Effector CD4-positive, alpha-beta T cell (primary cell): ENCODE results near the gene SPAG6.

ENCODE experiments used
- DNase-seq: peaks from one replicate; pipeline ENCODE4 v3.0.0-alpha.2; 2020

SPAG6 gene

DNA sequence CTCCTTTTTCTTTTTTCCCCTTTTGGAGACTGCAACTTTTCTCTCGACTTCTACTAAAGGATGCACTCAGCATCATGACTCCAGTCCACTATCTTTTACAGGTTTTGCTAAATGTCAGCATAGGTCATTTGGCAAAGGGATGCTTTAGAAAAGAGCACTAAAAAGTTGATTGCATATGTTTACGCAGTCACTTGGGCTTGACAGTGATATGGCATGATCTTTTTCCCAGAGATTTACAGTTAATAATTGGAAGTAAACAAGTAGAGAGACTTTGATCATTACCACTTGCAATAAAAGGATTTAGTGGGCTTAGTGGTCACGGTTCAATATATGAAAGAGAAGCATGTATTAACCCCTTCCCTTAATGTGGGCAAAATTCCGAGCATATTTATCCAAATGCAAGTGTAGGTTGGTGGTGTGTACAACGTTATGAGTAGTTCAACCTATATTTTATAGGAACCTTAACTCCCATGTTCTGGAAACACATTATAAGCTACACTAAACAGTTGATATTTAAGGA, 22.6 kb upstream of the SPAG6 start:
- no peak for DNase-seq

DNA sequence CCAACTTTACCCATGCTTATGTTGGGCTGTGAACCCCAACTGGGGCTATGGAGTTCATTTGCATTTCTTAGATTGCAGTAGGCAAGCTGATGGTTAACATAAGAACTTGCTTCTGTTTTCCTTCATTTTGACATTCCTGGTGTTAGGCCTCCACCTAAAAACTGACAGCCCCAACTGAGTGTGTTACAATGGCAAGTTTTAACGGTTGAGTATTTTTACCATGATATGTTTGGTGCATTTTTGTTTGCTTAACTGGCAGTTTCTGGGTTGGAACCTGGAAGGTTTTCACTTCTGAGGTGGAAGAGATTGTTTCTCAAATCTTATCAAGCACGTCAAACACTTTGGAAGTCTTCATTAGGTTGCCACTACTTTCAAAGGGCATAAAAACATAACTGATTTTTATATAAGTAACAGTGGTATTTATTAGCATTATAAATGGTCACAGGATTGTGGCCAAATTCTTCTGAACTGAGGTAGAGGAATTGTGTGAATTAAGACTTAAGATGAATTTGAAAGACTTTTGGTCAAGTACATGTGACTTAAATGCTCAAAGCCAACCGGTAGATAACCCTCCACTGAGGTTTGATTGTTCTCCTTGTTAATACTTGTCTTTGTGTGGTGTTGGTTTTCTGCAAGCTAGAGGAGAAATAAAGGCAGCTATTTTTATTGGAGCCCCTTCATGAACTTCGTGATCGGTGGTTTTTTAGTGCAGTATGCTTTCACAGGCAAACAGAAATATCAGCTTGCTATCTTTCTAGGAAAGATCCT, 21.6 kb upstream of the SPAG6 start:
- DNase-seq = no peak

DNA sequence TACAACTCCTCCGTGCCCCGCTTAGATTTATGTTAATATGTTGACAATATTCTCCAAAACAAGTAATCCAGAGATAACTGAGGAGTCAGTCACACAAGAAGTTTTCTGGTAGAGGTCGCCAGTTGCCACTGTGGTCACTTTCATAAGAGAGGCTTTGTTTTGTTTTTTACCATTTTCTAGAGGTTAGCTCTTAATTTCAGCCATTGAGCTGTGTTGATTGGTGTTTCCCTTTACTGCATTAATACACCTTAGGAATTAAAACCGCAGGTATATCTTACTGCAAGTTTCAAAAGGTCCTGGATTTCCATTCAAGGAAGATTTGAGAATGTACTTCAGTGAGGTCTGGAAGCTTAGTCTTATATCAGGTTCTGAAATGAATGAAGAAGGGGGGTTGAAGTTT, 20.9 kb upstream of the SPAG6 start:
- no peak for DNase-seq

DNA sequence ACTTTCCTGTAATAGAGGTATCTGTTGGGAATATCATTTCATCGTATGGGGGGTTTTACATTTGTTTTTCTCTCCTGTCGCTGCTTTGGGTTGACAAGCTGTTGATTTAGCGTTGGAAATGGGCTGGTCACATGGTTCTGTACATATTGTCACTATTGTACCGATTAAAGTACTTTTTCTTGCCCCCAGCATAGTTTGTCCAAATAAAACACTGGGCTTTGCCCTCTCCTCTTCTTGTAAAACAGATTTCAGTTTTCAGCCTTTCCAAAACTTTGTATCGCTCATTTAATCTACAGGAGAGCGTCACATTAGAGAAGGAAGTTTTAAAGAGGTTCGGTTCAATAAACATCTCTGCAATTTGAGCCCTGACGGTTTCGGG, 20.4 kb upstream of the SPAG6 start:
- no peak for DNase-seq

DNA sequence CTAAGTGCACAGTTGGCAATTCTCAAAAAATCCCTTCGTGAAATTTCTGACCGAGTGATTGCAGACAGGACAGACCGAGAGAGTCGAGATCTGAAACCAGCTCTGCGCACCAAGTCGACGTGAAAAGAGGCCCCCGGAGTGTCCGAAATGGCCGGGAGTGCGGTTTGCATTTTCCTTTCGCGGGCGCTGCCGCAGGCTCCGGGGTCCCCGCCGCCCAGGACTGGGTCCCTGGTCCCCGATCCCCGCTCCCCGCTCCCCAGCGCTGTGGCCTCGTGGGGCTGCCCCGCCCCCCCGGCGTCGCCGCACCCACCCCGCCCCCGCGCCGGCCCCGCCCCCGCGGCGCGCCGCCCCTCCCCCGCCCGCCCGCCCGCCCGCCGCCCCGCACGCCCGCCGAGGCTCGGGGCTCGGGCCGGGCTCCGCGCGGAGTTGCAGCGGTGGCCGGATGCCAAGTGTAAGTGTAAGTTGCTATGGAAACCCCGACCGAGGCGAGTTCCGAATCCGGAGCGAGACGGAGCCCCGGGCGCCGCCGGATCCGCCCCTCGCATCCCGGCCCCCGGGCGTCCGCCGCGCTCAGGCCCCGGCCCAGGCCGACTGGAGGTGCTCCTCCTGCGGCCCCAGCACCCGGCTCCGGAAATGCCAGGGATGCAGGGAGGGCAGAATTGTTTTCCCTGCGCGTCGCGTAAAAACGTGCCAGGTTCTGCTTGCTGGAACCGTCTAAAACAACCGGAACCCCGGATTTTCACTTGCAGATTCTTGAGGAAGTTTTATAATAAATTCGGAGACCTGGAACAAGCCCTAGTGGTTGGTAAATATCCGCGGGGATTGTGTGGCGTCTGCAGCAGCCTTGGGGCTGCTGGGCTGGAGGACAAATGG, 19.8 kb upstream of the SPAG6 start:
- DNase-seq = peak; percentile 73

DNA sequence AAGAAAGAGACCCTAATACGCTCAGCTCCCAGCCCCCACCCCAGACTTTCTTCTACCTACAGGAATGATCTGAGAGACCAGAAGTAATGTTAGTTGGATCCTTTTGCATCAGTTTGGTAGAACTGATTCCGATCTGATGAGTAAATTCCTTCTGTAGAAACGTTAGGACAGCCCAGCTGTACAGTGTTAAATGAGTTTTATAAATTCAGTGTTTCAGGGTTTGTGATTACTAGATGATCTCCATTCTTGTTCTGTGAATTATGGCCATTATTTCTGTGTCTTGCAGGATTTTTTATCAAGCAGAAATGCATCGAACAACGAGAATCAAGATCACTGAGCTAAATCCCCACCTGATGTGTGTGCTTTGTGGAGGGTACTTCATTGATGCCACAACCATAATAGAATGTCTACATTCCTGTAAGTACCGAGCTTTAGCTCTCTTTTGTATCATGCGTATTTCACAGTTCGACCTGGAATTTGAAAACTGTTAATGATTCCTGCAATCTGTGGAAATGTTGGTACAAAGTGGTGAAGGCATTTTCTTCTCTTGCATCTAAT, 19.1 kb upstream of the SPAG6 start:
- DNase-seq = no peak

DNA sequence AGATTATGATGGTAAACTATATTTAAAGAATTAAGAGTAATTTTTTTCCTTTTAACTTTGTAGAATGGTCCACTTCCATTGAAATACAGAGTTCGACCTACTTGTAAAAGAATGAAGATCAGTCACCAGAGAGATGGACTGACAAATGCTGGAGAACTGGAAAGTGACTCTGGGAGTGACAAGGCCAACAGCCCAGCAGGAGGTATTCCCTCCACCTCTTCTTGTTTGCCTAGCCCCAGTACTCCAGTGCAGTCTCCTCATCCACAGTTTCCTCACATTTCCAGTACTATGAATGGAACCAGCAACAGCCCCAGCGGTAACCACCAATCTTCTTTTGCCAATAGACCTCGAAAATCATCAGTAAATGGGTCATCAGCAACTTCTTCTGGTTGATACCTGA, 16.1 kb upstream of the SPAG6 start:
- no peak for DNase-seq

DNA sequence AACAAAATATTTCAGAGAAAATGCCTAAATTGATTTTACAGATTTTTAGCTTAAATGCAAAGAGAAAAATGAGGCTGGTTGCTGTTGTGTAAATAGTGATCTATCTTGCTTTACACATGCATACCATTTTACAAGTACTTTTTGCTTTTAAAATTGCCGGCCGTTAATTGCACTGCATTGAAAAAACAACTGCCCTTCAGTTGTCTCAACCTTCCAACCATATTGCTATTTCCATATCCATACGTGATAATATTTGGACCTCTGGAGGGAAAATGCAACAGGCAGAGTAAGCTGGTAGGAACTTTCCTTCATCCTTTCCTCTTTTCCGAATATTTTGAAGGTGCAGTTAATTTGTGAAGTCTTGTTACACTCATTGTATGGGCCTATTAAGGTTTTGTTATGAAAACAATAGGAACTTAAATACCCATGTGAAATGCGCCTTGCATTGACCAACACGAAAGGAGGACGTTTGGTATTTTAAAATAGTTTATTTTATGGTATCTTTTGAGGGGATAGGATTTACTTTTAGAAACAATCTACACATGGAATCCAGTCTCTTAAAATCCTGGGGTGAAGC, 13.1 kb upstream of the SPAG6 start:
- no peak for DNase-seq

DNA sequence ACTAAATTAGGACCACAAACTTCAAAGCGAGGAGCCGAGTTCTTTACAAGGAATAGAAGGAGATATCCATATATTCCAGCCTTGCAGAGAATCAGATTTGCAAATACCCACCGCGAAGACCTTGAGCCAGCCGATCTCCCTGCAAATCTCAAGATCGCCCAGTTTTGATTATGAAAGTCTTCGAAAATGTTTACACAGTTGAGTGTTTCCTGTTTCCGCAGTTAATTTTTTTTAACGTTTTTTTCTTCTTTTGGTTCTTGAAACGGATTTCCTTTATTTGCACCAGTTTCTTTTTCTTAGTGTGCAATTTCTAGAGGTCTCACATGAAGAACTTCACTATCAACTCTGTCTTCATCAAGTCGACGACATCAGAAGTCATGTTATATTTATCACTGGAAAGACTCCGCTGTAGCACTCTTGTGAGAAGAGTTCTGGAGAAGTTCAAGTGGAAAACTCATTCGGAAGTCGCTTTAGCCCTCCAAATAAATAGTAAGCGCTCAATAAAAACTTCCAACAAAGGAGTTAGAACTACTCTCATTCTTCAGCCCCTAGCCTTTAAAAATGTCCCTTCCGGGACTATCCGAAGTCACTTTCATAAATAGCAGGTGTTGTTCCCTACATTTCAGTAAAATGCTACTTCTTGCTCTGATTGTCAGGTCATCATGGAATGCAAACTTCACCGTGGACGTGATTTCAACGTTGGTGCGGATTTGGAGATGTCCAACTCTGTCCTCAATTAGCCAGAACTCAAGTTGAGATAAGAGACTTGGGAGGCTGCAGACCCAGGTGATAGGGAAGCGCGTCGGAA, 11.9 kb upstream of the SPAG6 start:
- DNase-seq = no peak

DNA sequence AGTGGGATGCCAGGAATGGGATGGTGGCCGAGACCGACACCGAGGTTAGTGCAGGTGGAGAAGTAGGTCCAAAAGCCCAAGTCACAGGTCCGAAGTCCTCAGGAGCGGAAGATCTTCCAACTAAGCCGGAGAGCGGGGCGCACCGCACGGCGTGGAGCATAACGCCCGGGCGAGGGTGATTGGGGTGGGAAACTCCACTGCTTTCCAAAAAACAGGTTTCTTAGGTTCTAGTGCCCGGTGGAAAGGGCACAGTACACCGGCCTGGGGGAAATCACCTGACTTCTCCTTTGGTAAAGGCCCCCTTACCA, 11.4 kb upstream of the SPAG6 start:
- no peak for DNase-seq

DNA sequence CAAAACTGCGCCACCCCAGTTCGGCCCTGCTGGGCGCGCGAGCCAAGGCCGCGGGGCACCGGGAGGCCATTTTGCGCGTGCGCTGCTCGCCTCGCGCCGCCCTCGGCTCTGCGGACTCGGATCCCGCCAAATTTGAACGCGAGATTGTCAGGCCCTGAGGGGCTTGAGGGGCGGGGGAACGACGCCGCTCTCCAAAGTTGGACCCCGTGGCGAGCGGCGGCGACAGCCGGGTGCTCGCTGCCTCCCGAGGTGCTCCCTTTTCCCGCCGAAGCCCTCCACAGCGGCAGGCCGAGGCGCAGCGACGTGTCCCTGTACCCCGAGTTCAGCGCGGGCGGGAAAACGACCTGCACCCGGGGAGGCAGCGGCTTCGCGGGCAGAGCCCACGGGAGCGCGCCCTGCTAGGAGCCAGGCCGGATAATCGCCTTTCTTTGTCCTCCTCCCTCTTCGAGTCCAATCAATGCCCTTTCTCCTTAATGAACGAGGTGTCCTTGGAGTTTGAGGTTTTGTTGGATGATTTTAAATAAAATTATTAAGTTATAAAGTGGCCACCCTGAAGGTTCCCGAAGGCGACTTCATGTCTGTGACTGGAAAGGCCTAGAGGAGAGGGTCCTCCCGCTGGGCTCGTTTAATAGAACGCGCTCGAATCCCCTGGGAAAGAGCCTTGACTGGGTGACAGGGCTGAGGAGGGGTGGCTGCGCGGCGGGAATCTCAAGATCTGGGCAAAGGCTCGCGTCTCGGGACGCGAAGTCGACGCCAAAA, 10.7 kb upstream of the SPAG6 start:
- DNase-seq = no peak

DNA sequence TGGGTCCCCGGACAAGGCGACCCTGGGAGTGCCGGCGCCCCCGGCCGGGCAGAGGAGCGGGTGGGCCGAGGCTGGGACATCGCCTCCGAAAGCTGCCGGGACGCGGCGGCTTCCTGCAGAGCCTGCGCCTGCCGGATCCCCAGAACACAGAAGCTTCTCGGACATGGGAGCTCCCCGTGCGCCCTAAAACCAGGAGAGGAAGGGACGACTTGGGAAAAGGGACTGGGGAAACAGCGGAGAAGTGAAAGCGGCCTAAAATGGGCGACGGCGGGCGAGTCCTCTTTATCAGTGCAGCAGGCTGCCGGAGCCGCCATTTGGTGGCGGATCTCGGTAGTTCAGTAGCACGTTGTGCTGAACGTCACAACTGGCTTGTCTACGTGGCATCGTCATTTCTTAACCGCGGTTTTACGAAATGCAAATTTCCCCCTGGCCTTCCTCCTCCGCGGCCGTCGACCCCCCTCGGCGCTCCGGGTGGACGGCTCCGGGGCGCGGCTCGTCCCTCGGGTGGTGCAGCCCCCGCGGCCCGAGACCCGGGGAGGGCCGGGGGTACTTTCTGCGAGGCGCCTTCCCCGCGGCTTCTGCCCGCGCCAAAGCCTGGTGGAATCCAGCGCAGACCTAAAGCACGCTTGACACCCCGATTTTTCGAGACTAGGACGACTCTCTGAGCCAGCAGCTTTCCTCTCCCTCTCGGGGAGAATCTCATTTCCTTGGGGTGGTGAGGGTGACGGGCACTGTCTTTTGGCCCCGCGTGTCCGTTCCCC, 9.9 kb upstream of the SPAG6 start:
- DNase-seq = peak; percentile 66

DNA sequence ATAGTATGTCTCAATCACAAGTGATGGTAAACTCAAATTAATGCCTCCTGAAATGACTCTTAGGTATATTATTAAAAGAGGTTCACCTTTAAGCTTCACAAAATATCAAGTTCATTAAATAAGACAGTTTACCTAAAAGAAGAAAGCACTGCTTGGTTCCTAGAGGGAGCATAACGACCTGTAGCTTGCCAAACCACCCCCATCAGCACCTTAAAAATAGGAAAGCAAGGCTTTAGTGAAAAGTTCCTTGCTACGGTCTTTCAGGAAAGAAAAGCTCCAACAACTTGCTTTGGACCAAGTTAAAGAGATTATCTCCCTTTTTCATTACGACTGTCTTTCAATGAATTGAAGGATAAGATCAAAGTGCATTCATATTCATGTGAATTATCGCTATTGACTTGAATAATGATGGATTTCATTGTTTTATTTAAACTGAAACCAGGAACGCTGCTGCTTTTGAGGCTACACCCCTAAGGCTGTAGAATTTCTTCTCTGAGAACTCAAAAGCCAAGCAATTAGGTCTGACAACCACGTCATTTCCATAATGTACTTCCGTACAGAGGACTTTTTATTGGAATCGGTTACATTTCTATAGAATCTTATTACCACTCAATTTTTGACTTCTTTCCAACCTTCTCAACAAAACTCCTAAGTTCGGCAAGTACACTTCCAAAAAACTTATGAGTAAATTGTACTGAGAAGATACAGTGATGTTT, 7.0 kb upstream of the SPAG6 start:
- no peak for DNase-seq

DNA sequence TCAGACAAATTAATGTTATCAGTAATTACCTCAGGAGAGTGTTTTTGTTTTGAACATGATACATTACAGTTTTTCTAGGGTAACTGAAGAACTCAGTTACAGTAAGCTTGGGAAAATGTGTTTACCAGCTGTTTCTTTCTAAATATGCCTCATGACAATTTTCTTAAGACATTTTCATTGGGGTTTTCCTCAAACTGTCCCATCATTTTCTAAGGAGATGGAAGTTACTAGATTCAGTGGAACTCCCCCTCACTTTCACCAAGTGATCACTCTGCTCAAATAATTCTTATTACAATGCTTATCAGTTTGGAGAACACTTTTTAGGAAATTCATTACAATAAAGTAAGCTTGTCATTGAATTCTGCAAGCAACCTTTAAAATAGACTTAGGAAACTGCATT, 6.4 kb upstream of the SPAG6 start:
- no peak for DNase-seq

DNA sequence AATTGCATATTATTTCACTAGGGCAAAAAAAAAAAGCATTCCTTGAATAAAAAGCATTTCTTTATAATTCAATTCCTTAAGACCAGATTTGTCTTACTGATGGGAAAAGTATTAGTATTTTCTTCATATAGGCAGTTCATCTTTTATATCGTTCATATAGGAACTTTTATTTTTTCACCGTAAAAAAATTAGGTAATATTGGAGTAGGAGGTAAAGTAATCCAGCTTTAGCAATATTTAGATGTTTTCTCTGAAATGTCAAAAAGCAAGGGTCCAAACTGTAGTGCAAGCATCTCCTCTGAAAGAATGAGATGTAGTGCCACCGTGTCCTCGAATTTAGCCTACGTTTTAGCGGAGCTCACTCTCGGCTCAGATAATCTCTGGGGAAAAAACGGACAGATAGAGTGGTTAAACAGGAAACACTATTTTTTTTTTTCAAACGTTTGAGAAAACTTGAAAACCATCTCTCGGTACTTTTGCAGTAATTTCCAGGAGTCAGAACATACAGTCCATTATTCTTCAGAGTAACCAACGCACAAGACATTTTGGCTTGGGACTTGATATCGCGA, 5.5 kb upstream of the SPAG6 start:
- DNase-seq = no peak

DNA sequence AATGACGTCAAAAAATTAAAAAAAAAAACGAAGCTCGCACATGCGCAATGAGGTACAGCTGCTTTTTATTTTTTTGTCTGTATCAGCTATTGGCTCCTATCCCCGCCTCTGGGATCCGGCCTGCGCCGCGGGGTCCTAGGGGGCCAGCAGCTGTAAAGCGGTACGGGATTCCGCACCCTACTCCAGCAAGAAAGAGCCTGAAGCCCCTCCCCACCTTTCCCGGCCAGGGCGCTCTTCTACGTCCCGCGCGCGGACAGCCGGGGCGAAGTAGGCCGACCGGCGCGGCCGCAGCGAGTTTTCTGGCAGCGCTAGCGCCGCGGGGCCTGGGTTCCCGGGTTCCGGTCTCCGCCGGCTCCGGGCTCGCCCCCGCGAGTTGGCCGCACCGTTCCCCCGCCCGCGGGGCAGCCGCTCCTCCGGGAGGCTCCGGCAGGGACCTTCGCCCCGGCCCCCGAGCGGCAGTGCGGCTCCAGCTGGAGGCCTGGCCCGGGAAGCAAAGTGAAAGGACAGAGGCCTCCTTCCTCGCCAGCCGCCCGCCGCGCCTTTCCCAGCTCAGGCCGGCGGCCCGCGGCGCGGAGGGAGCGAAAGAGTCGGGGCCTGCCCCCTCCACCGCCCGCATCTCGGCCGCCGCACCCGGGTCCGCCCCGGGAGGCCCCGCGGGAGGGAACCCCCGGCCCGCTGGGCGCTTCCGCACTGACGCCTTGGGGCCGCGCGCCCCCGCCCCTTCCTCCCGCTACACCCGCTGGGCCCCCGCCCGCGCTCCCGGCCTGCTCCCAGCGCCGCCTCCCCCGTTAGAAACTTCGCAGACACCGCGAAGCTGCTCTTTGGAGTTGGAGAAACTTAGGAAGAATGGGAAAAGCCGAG, 4.7 kb upstream of the SPAG6 start:
- DNase-seq = peak; percentile 38

DNA sequence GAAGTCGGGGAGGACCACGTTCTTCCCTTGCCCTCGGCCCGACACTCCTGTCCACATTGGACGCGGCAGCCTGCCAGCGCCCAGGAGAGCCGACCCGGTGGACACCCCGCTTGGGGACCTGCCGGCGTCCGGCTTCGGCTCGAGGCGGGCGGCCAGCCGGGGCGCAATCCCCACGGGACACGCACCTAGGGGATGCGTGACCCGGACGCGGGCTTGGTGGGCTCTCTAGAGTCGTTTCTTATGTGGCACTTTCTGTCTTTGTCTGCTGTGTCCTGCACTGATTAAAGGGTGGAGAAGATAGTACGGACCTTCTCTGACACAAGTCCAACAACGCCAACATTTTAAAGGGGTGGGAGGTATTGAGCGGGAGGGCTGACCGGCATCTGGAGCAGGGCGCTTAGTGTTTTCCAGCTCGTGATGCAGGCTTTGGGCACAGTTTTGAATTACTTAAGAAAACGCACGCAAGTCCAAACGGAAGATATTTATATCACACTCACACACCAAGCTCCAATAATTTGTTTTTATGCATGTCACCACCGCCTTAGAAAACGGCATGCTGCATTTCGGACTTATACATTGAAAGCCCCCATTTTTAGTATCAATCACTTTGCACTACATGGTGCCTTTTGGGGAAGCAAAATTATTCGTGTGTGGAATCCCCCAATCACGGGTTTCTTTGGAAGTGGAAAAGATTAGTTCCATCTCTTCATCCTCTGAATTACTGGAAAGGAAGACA, 3.9 kb upstream of the SPAG6 start:
- no peak for DNase-seq

DNA sequence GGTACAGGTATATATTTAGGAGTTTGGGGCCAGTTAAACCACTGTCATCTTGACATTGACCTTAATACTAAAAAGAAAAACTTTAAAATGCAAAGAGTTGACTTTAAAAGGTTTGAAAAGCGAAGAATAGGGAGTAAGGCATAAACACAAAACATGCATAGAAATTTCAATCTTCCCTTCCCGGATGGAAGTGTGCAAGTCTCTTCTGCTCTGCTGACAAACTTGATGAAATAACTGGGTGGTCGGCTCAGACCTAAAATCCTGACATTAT, 3.4 kb upstream of the SPAG6 start:
- no peak for DNase-seq

DNA sequence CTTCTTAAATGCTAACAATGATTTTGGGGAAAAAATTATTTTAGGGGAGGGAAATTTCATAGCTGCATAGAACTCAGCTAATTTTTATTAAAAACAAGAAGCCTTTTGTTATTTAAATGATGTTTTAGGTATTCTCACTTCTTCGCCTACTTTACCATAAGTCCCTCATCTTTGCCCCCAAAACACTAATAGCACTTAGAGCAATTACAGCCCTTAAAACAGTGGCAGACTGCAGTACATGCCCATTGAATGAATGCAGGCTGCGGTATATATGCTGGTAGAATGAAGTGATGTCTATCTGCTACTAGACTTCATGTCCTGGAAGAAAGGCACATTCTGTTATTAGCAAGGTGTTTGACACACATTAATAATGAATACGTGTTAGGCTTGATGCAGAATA, 2.9 kb upstream of the SPAG6 start:
- DNase-seq = no peak
